Stimulated activated CD4-positive, alpha-beta T cell treated with anti-CD3 and anti-CD28 coated beads, Interleukin-4, amount 100 ng/mL, for 1 hour (primary cell): ENCODE results near the gene CRADD.
"Not testable (repeated sequence)": the region's sequence is repeated elsewhere in the genome, so short reads cannot be mapped to it uniquely, and the experiment has no call there.

ENCODE experiments used
- DNase-seq: peaks from one replicate; pipeline ENCODE4 v3.0.0-alpha.2; 2020

The CRADD gene

GRCh38 chr12:93708952-93709351 lies 31.8 kb downstream of the CRADD start:
- no peak for DNase-seq

GRCh38 chr12:93709386-93709785 lies 32.2 kb downstream of the CRADD start:
- no peak for DNase-seq

GRCh38 chr12:93710574-93710926 lies 33.4 kb downstream of the CRADD start:
- no peak for DNase-seq

GRCh38 chr12:93711502-93711901 lies 34.3 kb downstream of the CRADD start:
- DNase-seq, result not testable (repeated sequence)

- no peak for DNase-seq
Measured at GRCh38 chr12:93712200-93712599, 35.0 kb downstream of the CRADD start.

- DNase-seq, result no peak
Measured at GRCh38 chr12:93713060-93713459, 35.9 kb downstream of the CRADD start.

GRCh38 chr12:93713800-93714199 lies 36.6 kb downstream of the CRADD start:
- no peak for DNase-seq

- DNase-seq, result no peak
Measured at GRCh38 chr12:93714382-93714781, 37.2 kb downstream of the CRADD start.

- no peak for DNase-seq
Measured at GRCh38 chr12:93719710-93720109, 42.5 kb downstream of the CRADD start.

GRCh38 chr12:93720559-93720958 lies 43.4 kb downstream of the CRADD start:
- DNase-seq, result no peak

- DNase-seq, result no peak
Measured at GRCh38 chr12:93722179-93722578, 45.0 kb downstream of the CRADD start.

- no peak for DNase-seq
Measured at GRCh38 chr12:93722835-93723567, 45.8 kb downstream of the CRADD start.

GRCh38 chr12:93723568-93723930 lies 46.4 kb downstream of the CRADD start:
- DNase-seq, result no peak

- DNase-seq, result no peak
Measured at GRCh38 chr12:93725531-93725930, 48.4 kb downstream of the CRADD start.

GRCh38 chr12:93727195-93727811 lies 50.1 kb downstream of the CRADD start:
- DNase-seq, result no peak

GRCh38 chr12:93727911-93728310 lies 50.7 kb downstream of the CRADD start:
- DNase-seq, result no peak

GRCh38 chr12:93729934-93730333 lies 52.8 kb downstream of the CRADD start:
- DNase-seq, result no peak

- DNase-seq, result no peak
Measured at GRCh38 chr12:93733358-93733757, 56.2 kb downstream of the CRADD start.

- no peak for DNase-seq
Measured at GRCh38 chr12:93733928-93734327, 56.8 kb downstream of the CRADD start.

GRCh38 chr12:93734784-93735183 lies 57.6 kb downstream of the CRADD start:
- DNase-seq, result no peak

- no peak for DNase-seq
Measured at GRCh38 chr12:93736640-93737178, 59.5 kb downstream of the CRADD start.

GRCh38 chr12:93737457-93738198 lies 60.5 kb downstream of the CRADD start:
- DNase-seq, result no peak

- DNase-seq, result no peak
Measured at GRCh38 chr12:93738199-93739058, 61.3 kb downstream of the CRADD start.
